Measurements from ENCODE around the gene RNF126.
"Not testable (repeated sequence)": the region's sequence is repeated elsewhere in the genome, so short reads cannot be mapped to it uniquely, and the experiment has no call there.

Gene RNF126

DNA sequence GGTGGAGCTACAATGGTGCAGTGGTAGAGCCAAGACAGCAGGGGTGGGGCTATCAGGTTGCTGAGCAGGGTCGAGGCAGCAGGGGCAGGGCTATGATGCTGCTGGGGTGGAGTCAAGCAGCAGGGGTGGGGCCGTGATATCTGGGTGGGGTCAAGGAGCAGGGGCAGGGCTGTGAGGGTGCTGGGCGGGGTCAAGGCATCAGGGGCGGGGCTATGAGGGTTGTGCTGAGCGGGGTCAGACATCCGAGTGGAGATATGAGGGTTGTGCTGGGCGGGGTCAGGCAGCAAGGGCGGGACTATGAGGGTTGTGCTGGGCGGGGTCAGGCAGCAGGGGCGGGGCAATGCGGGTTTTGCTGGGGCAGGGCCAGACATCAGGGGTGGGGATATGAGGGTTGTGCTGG is 58.7 kb downstream of the RNF126 start:
- peak; percentile 58 to 67 for DNase-seq
- TF ChIP-seq POLR2A (IDR thresholded peaks at IDR 0.05; ENCODE audit: low read length) (no peak), GATA1 (IDR thresholded peaks at IDR 0.05; ENCODE audit: low read depth, low read length) (no peak)

DNA sequence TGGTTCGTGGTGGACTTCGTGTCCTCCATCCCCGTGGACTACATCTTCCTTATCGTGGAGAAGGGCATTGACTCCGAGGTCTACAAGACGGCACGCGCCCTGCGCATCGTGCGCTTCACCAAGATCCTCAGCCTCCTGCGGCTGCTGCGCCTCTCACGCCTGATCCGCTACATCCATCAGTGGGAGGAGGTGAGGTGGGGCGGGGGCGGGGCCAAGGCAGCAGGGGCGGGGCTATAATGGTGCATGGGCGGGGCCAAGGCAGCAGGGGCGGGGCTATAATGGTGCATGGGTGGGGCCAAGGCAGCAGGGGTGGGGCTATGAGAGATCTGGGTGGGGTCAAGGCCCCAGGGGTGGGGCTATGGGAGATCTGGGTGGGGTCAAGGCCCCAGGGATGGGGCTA is 59.2 kb downstream of the RNF126 start:
- not testable (repeated sequence) for DNase-seq

DNA sequence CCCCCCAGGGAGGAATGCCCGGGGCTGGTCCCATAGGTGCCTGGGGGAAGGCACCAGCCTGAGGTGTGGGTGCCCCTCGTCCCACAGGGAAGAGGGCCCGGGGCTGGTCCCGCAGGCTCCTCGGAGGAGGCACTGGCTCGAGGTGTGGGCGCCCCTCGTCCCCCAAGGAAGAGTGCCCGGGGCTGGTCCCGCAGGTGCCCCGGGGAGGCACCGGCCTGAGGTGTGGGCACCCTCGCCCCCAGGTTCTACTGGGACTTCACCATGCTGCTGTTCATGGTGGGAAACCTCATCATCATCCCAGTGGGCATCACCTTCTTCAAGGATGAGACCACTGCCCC is 59.7 kb downstream of the RNF126 start:
- DNase-seq: not testable (repeated sequence)

- DNase-seq: no peak
- TF ChIP-seq GATA1 (IDR thresholded peaks at IDR 0.05; ENCODE audit: low read depth, low read length) (no peak), POLR2A (IDR thresholded peaks at IDR 0.05; ENCODE audit: low read length) (no peak)
Measured at GRCh38 chr19:602391-603301, 60.4 kb downstream of the RNF126 start.

DNA sequence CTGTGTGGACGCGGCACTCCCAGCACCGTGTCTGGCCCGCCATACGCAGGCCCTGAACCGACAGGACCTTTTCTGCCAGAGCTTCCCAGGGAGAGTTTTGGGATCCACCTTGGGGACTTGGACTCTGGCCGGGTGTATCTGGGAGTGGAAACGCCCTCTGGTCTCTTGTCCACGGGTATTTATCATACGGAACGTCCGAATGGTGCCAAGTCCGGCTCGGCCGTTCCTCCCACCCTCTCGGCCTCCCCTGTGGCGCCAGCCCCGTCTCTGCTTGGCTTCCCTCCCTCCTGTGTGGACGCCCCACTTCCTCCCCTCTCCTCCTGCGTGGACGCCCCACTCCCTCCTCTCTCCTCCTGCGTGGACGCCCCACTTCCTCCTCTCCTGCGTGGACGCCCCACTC is 61.2 kb downstream of the RNF126 start:
- DNase-seq: no peak
- TF ChIP-seq GATA1 (IDR thresholded peaks at IDR 0.05; ENCODE audit: low read depth, low read length) (no peak), POLR2A (IDR thresholded peaks at IDR 0.05; ENCODE audit: low read length) (no peak)

DNA sequence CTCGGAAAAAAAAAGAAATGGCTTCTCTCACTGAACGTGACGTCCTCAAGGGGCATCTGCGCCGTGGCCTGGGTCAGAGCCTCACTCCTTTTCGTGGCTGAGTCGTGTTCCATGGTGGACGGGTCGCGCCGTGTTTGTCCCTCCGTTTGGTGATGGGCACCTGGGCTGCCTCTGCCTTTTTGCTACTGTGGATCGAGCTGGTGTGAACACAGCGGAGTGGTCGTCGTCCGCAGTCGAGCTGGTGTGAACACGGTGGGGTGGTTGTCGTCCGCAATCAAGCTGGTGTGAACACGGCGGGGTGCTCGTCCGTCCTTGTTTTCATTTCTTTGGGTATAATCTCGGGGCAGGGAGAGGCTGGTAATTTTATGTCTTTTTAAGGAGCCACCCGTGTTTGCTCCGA is 61.7 kb downstream of the RNF126 start:
- TF ChIP-seq GATA1 (IDR thresholded peaks at IDR 0.05; ENCODE audit: low read depth, low read length) (no peak), POLR2A (IDR thresholded peaks at IDR 0.05; ENCODE audit: low read length) (no peak)
- no peak for DNase-seq
